Mucosa of descending colon (tissue), 3 donors: Measurements from ENCODE around the gene MYRFL. TPM values are rescaled to one million over a fixed set of nuclear protein-coding genes. Genes with fewer than 3 reads are reported as not detected.

ENCODE experiments used
- ATAC-seq: fragments of 200-7000 bp; cut with Tn5 transposase; one replicate; pipeline ENCODE4 v1.9.1; 2020; ENCODE audit warnings: mild to moderate bottlenecking, moderate library complexity
- DNase-seq, 3 donors: peaks; one replicate each; pipeline ENCODE4 v3.0.0-alpha.2; 2020
- H3K36me3 ChIP-seq: fragments of 200-600 bp; one replicate; pipeline ENCODE4 v1.8.0; 2021; ENCODE audit warnings: low read depth, mild to moderate bottlenecking
- H3K4me1 ChIP-seq: fragments of 200-600 bp; one replicate; pipeline ENCODE4 v1.8.0; 2021; ENCODE audit warnings: low read depth, mild to moderate bottlenecking
- H3K4me3 ChIP-seq: fragments of 200-600 bp; one replicate; pipeline ENCODE4 v1.8.0; 2021; ENCODE audit warnings: mild to moderate bottlenecking
- H3K9me3 ChIP-seq: fragments of 200-600 bp; one replicate; pipeline ENCODE4 v1.8.0; 2021; ENCODE audit warnings: mild to moderate bottlenecking
- CTCF ChIP-seq: fragments of 200-600 bp; IDR thresholded peaks from one replicate; pipeline ENCODE4 v1.8.0; 2022; ENCODE audit warnings: antibody characterized with exemption, mild to moderate bottlenecking
- intact Hi-C, 2 donors: fragments of 100-400 bp; cut with DNase I in 1 of 2; cut with micrococcal nuclease in 1 of 2; formaldehyde crosslinking; loops; one replicate each; pipeline versions ENCODE4 v1.11.0 to v1.11.1; 2022; cut with DNase I, micrococcal nuclease
- total RNA-seq, 3 donors: library from RNA; stranded (reverse); fragmentation: NEBNext Ultra II Directional in 2 of 3; extraction: Animal tissue kit (Norgen Biotek cat#: 25700) in 2 of 3; gene quantifications; one replicate each; pipeline versions ENCODE4 v1.2.1 to v1.2.4, GENCODE V29; 2021 to 2023
- donor health status: DM: no; HTN: no; CAD: no; lungs with moderate emphysema.
- donor health status: DM: no; HTN: no; CAD: no.
- donor health status: DM: no; HTN: yes; CAD: no.

The MYRFL gene
- total RNA-seq, 3 donors from 2014 or later, result 0.23 to 0.58 TPM; not detected in 1

- no peaks in the 10 kb centered on the region for H3K4me1 ChIP-seq
- intact Hi-C loops, result no loop called here
- TF ChIP-seq CTCF, result no peak
- no peak for ATAC-seq
- DNase-seq, result no peak
- H3K9me3 ChIP-seq, result no peaks in the 10 kb centered on the region
- no peaks in the 10 kb centered on the region for H3K36me3 ChIP-seq
- no peak overlapping the region for H3K4me3 ChIP-seq
These were observed 100.3 kb downstream of the MYRFL start for GRCh38 chr12:69925291-69925690.

- intact Hi-C loops, result no loop called here
These were observed 102.1 kb downstream of the MYRFL start for GRCh38 chr12:69927164-69927563.

GRCh38 chr12:69929125-69929524, 104.1 kb downstream of the MYRFL start:
- Histone ChIP-seq H3K4me1 (no peaks in the 10 kb centered on the region), H3K9me3 (no peaks in the 10 kb centered on the region), H3K36me3 (no peaks in the 10 kb centered on the region), H3K4me3 (no peak overlapping the region)
- no peak for TF ChIP-seq CTCF
- intact Hi-C loops, result no loop called here
- DNase-seq, result no peak
- ATAC-seq, result no peak

More at GRCh38 chr12:69927164-69927563, 102.1 kb downstream of the MYRFL start:
- no peaks in the 10 kb centered on the region for H3K36me3 ChIP-seq
- ATAC-seq, result no peak
- H3K9me3 ChIP-seq, result no peaks in the 10 kb centered on the region
- DNase-seq, result no peak
- H3K4me1 ChIP-seq, result no peaks in the 10 kb centered on the region
- TF ChIP-seq CTCF, result no peak
- no peak overlapping the region for H3K4me3 ChIP-seq

- Histone ChIP-seq H3K9me3 (no peaks in the 10 kb centered on the region), H3K4me3 (no peak overlapping the region), H3K4me1 (no peaks in the 10 kb centered on the region), H3K36me3 (no peaks in the 10 kb centered on the region)
- ATAC-seq (no peak), DNase-seq (no peak)
- intact Hi-C loops, result no loop called here
- TF ChIP-seq CTCF, result no peak
These were observed 104.5 kb downstream of the MYRFL start for GRCh38 chr12:69929531-69929930.

- intact Hi-C loops, result no loop called here
- no peaks in the 10 kb centered on the region for H3K4me1 ChIP-seq
- DNase-seq (no peak), ATAC-seq (no peak)
- no peak overlapping the region for H3K4me3 ChIP-seq
- no peaks in the 10 kb centered on the region for H3K9me3 ChIP-seq
- TF ChIP-seq CTCF, result no peak
- no peaks in the 10 kb centered on the region for H3K36me3 ChIP-seq
These were observed 106.5 kb downstream of the MYRFL start for GRCh38 chr12:69931569-69931968.

- Histone ChIP-seq H3K4me3 (no peak overlapping the region), H3K4me1 (no peaks in the 10 kb centered on the region), H3K36me3 (no peaks in the 10 kb centered on the region), H3K9me3 (no peaks in the 10 kb centered on the region)
- intact Hi-C loops, result no loop called here
- TF ChIP-seq CTCF, result no peak
- DNase-seq (no peak), ATAC-seq (no peak)
These were observed 107.1 kb downstream of the MYRFL start for GRCh38 chr12:69932154-69932553.
